B cell (primary cell): ENCODE data around the gene CREB5.

Source experiments
- CTCF ChIP-seq: fragments of 200-600 bp; IDR thresholded peaks from one replicate; pipeline ENCODE4 v1.8.0; 2022; ENCODE audit warnings: antibody characterized with exemption, mild to moderate bottlenecking
- EZH2 ChIP-seq: IDR thresholded peaks from 2 replicates; pipeline ENCODE4 v1.6.1; 2012; ENCODE audit warnings: borderline replicate concordance, low read depth, mild to moderate bottlenecking, moderate library complexity, low read length; ENCODE audit not compliant: insufficient read depth, poor library complexity, severe bottlenecking

DNA sequence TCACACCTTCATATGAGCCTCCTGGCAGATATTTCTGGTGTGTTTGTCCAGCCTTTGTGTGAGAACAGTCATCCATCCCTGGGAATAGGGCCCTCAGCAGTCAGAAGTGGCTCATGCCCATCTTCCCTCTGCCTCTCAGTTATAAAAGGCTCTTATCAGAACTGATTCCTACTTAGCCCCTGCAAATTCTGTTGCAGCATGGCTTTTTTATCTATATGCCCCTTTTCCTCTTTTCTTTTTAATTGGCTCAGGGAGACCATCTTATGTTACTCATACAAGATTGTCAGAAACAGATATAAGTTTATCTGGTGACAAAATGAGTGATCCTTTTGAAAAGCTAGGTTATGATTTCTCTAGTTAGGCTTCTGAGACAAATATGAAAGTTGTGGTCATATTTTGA is 194.1 kb downstream of the CREB5 start:
- TF ChIP-seq CTCF (no peak), EZH2 (no peak)
